Endothelial cell (in vitro differentiated cells): ENCODE results near the gene PPIC. TPM values are rescaled to one million over a fixed set of nuclear protein-coding genes. Genes with fewer than 3 reads are reported as not detected.

Source experiments
- DNase-seq: peaks from one replicate; pipeline ENCODE4 v3.0.0; 2021; ENCODE audit warnings: low spot score
- H3K27ac Mint-ChIP-seq: one replicate; pipeline ENCODE4 v1.8.0; 2021; ENCODE audit warnings: mixed read lengths, inconsistent platforms; ENCODE audit not compliant: unreplicated experiment
- H3K27me3 Mint-ChIP-seq: one replicate; pipeline ENCODE4 v1.8.0; 2021; ENCODE audit warnings: mild to moderate bottlenecking, moderate library complexity, mixed read lengths, inconsistent platforms; ENCODE audit not compliant: unreplicated experiment
- H3K36me3 Mint-ChIP-seq: one replicate; pipeline ENCODE4 v1.8.0; 2021; ENCODE audit warnings: mild to moderate bottlenecking, low read depth, mixed read lengths, inconsistent platforms; ENCODE audit not compliant: unreplicated experiment
- H3K4me1 Mint-ChIP-seq: one replicate; pipeline ENCODE4 v1.8.0; 2021; ENCODE audit warnings: mild to moderate bottlenecking, mixed read lengths, inconsistent platforms; ENCODE audit not compliant: unreplicated experiment
- H3K4me3 Mint-ChIP-seq: one replicate; pipeline ENCODE4 v1.8.0; 2021; ENCODE audit warnings: mild to moderate bottlenecking, mixed read lengths, inconsistent platforms; ENCODE audit not compliant: unreplicated experiment
- H3K9me3 Mint-ChIP-seq: one replicate; pipeline ENCODE4 v1.8.0; 2021; ENCODE audit warnings: mixed read lengths, inconsistent platforms; ENCODE audit not compliant: unreplicated experiment
- CTCF ChIP-seq: fragments of 200-600 bp; sonication (generic); IDR thresholded peaks from one replicate; pipeline ENCODE4 v1.5.0; 2021; ENCODE audit warnings: antibody characterized with exemption; ENCODE audit not compliant: unreplicated experiment
- total RNA-seq: library from RNA; stranded (reverse); fragmentation: NEBNext Ultra II Directional; extraction: Animal tissue kit (Norgen Biotek cat#: 25700); gene quantifications from one replicate; pipeline ENCODE4 v1.2.1, GENCODE V29; 2021; ENCODE audit not compliant: unreplicated experiment

PPIC gene
- total RNA-seq, 1 donor from 2014 or later = 25.6 TPM

- no peak for TF ChIP-seq CTCF
- H3K4me3 Mint-ChIP-seq = no peak overlapping the region
- no peak overlapping the region for H3K27ac Mint-ChIP-seq
- H3K36me3 Mint-ChIP-seq = no peaks in the 10 kb centered on the region
- no peaks in the 10 kb centered on the region for H3K4me1 Mint-ChIP-seq
- no peaks in the 10 kb centered on the region for H3K9me3 Mint-ChIP-seq
- H3K27me3 Mint-ChIP-seq = peaks cover 3% of the 10 kb centered on the region
- DNase-seq = no peak
Observed at GRCh38 chr5:122985006-122985700, 51.4 kb downstream of the PPIC start.

- peaks cover 3% of the 10 kb centered on the region for H3K27me3 Mint-ChIP-seq
- H3K4me1 Mint-ChIP-seq = no peaks in the 10 kb centered on the region
- no peak overlapping the region for H3K27ac Mint-ChIP-seq
- H3K36me3 Mint-ChIP-seq = no peaks in the 10 kb centered on the region
- H3K4me3 Mint-ChIP-seq = no peak overlapping the region
- no peak for TF ChIP-seq CTCF
- H3K9me3 Mint-ChIP-seq = no peaks in the 10 kb centered on the region
- no peak for DNase-seq
Observed at GRCh38 chr5:122984425-122984824, 52.1 kb downstream of the PPIC start.

GRCh38 chr5:122982376-122982775 is 54.1 kb downstream of the PPIC start:
- DNase-seq = no peak
- Mint-ChIP-seq H3K27me3 (peaks cover 3% of the 10 kb centered on the region), H3K27ac (no peak overlapping the region), H3K4me3 (no peak overlapping the region), H3K9me3 (no peaks in the 10 kb centered on the region), H3K36me3 (no peaks in the 10 kb centered on the region), H3K4me1 (no peaks in the 10 kb centered on the region)
- no peak for TF ChIP-seq CTCF

GRCh38 chr5:122981846-122982245 is 54.7 kb downstream of the PPIC start:
- Mint-ChIP-seq H3K9me3 (no peaks in the 10 kb centered on the region), H3K36me3 (no peaks in the 10 kb centered on the region), H3K27me3 (peaks cover 1% of the 10 kb centered on the region), H3K27ac (no peak overlapping the region), H3K4me1 (no peaks in the 10 kb centered on the region), H3K4me3 (no peak overlapping the region)
- no peak for TF ChIP-seq CTCF
- DNase-seq = no peak

GRCh38 chr5:122978644-122979297 is 57.8 kb downstream of the PPIC start:
- H3K36me3 Mint-ChIP-seq = no peaks in the 10 kb centered on the region
- H3K27me3 Mint-ChIP-seq = no peaks in the 10 kb centered on the region
- H3K4me3 Mint-ChIP-seq = no peak overlapping the region
- H3K4me1 Mint-ChIP-seq = no peaks in the 10 kb centered on the region
- DNase-seq = no peak
- no peaks in the 10 kb centered on the region for H3K9me3 Mint-ChIP-seq
- no peak for TF ChIP-seq CTCF
- no peak overlapping the region for H3K27ac Mint-ChIP-seq
